GM19467 (cell line): ENCODE results near the gene HYI.

Experiments
- ATAC-seq: cut with Tn5 transposase; IDR thresholded peaks from one replicate; pipeline ENCODE4 v1.9.1; 2021; ENCODE audit warnings: mild to moderate bottlenecking, moderate library complexity; ENCODE audit not compliant: unreplicated experiment

The HYI gene

GRCh38 chr1:43402089-43402865, 51.5 kb downstream of the HYI start:
- ATAC-seq: no peak
